ENCODE measurements around the gene STRAP. TPM values are rescaled to one million over a fixed set of nuclear protein-coding genes. Genes with fewer than 3 reads are reported as not detected.

The STRAP gene
- total RNA-seq, 3 donors from 2014 or later (not counting 1 experiment from before 2014, with no cell fraction given): 90.7 to 117 (median 91.0) TPM

GRCh38 chr12:15879413-15879812, 2.8 kb upstream of the STRAP start:
- intact Hi-C loops (cut with micrococcal nuclease): no loop called here
- peaks cover 16% of the 10 kb centered on the region for H3K4me1 ChIP-seq (ENCODE audit: control insufficient read depth, insufficient read depth, low read length)
- peaks cover 23 to 41% of the 10 kb centered on the region in 2 donors for H3K4me1 Mint-ChIP-seq
- DNase-seq: no peak
- H3K27me3 Mint-ChIP-seq (ENCODE audit: low read depth in 2 of 2): peaks cover 17 to 26% of the 10 kb centered on the region in 2 donors
- H3K9me3 Mint-ChIP-seq: no peaks in the 10 kb centered on the region
- no peak for ATAC-seq
- no peaks in the 10 kb centered on the region for H3K36me3 Mint-ChIP-seq
- no peak overlapping the region for H3K27ac Mint-ChIP-seq
- H3K9me3 ChIP-seq (ENCODE audit: control insufficient read depth, insufficient read depth, low read length): no peaks in the 10 kb centered on the region
- no peak for TF ChIP-seq CTCF (IDR thresholded peaks at IDR 0.05)
- H3K4me3 ChIP-seq (ENCODE audit: low read length): no peak overlapping the region
- H3K27me3 ChIP-seq (ENCODE audit: control insufficient read depth, insufficient read depth, low read length): no peaks in the 10 kb centered on the region
- H3K27ac ChIP-seq (ENCODE audit: low read length): no peak overlapping the region
- WGBS (ENCODE audit: insufficient coverage): 96% methylated on average over 2 of the region's 3 CpGs
- no peaks in the 10 kb centered on the region for H3K36me3 ChIP-seq (ENCODE audit: control insufficient read depth, insufficient read depth, low read length)
- no peak overlapping the region for H3K4me3 Mint-ChIP-seq

DNA sequence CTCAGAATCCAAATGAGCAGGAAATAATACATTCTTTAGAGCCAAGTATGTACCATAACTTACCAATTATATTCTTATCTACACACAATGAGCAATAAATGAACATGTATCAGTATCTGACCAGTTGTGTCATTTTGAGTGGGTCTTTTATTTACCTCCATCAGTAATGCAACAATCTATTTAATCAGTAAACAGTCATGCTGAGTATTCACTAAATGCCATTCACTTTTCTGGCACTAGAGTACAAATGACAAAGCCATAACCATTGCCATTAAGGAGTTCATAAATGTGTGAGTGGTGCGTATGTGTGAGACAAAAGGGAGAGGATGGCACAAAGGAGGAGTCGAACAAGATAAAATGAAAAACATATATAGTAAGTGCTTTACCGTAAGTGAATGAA, 1.5 kb upstream of the STRAP start:
- DNase-seq: no peak
- 97% methylated on average over 3 of the region's 3 CpGs for WGBS (ENCODE audit: insufficient coverage)
- ATAC-seq: no peak
- no peak for TF ChIP-seq CTCF (IDR thresholded peaks at IDR 0.05)
- no peaks in the 10 kb centered on the region for H3K36me3 ChIP-seq (ENCODE audit: control insufficient read depth, insufficient read depth, low read length)
- peaks cover 14 to 24% of the 10 kb centered on the region in 2 donors for H3K27me3 Mint-ChIP-seq (ENCODE audit: low read depth in 2 of 2)
- H3K27me3 ChIP-seq (ENCODE audit: control insufficient read depth, insufficient read depth, low read length): no peaks in the 10 kb centered on the region
- H3K4me1 ChIP-seq (ENCODE audit: control insufficient read depth, insufficient read depth, low read length): peaks cover 16% of the 10 kb centered on the region
- H3K9me3 ChIP-seq (ENCODE audit: control insufficient read depth, insufficient read depth, low read length): no peaks in the 10 kb centered on the region
- no peaks in the 10 kb centered on the region for H3K9me3 Mint-ChIP-seq
- no peak overlapping the region for H3K4me3 ChIP-seq (ENCODE audit: low read length)
- H3K36me3 Mint-ChIP-seq: no peaks in the 10 kb centered on the region
- H3K4me1 Mint-ChIP-seq: peaks cover 24 to 41% of the 10 kb centered on the region in 2 donors
- peak overlapping the region; percentile 56 for H3K4me3 Mint-ChIP-seq
- H3K27ac Mint-ChIP-seq: peak overlapping the region; percentile 98 to 99
- intact Hi-C loops (cut with micrococcal nuclease): loop anchor here (5.0 kb wide), 1 partner anchor 1078 kb away; the partner anchor contains the start of genes C12orf60 and WBP11
- no peak overlapping the region for H3K27ac ChIP-seq (ENCODE audit: low read length)

- peak in 1 of 2 donors; percentile 26 for DNase-seq
- ATAC-seq: no peak
These were observed 1.3 kb downstream of the STRAP start for GRCh38 chr12:15883536-15883935.

More at GRCh38 chr12:15883536-15883935, 1.3 kb downstream of the STRAP start:
- no peaks in the 10 kb centered on the region for H3K9me3 Mint-ChIP-seq
- peak overlapping the region; percentile 96 for H3K4me3 Mint-ChIP-seq
- no peaks in the 10 kb centered on the region for H3K27me3 ChIP-seq (ENCODE audit: control insufficient read depth, insufficient read depth, low read length)
- peaks cover 16% of the 10 kb centered on the region for H3K4me1 ChIP-seq (ENCODE audit: control insufficient read depth, insufficient read depth, low read length)
- WGBS (ENCODE audit: insufficient coverage): 75% methylated on average over 6 of the region's 6 CpGs
- peaks cover 48 to 68% of the 10 kb centered on the region in 2 donors for H3K4me1 Mint-ChIP-seq
- H3K27me3 Mint-ChIP-seq (ENCODE audit: low read depth in 2 of 2): no peaks in the 10 kb centered on the region
- no peak overlapping the region for H3K4me3 ChIP-seq (ENCODE audit: low read length)
- no peaks in the 10 kb centered on the region for H3K9me3 ChIP-seq (ENCODE audit: control insufficient read depth, insufficient read depth, low read length)
- H3K36me3 Mint-ChIP-seq: no peaks in the 10 kb centered on the region
- no peak for TF ChIP-seq CTCF (IDR thresholded peaks at IDR 0.05)
- H3K27ac ChIP-seq (ENCODE audit: low read length): no peak overlapping the region
- peaks cover 11% of the 10 kb centered on the region for H3K36me3 ChIP-seq (ENCODE audit: control insufficient read depth, insufficient read depth, low read length)
- intact Hi-C loops (cut with micrococcal nuclease): loop anchor here (2.0 to 5.0 kb wide), 2 partner anchors 95 to 1081 kb away; partner anchors contain the start of genes C12orf60, EPS8 and WBP11
- peak overlapping the region; percentile 98 to 99 for H3K27ac Mint-ChIP-seq
